ENCODE data around the gene SLC10A6.

Gene SLC10A6

DNA sequence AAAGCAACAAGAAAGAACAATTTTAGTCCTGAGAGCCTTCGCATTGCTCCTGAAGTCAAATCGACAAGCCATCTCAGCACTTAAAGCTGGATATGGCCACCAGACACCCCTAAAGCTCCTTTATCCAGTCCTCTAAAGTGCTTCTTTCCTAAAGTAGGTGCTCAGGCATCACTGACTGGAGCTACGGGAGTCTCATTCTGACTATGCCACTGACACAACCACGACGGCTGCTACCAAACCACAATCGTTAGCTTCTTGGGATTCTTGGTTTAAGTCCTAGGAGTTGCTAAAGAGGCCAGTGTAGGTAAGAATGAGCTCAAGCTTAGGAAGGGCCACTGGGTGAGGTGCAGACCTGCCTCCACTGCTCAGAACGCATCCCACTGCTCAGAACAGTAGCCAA is 1.0 kb downstream of the SLC10A6 start:
- no peak for DNase-seq (ENCODE audit: low read depth in 2 of 2)

- DNase-seq (ENCODE audit: low read depth in 2 of 2) = no peak
These were observed 1.6 kb downstream of the SLC10A6 start for GRCh38 chr4:86847571-86847970.

GRCh38 chr4:86846921-86847320 is 2.3 kb downstream of the SLC10A6 start:
- DNase-seq (ENCODE audit: low read depth in 2 of 2) = peak in 1 of 2 experiments; percentile 28

- no peak for DNase-seq (ENCODE audit: low read depth in 2 of 2)
These were observed 3.6 kb downstream of the SLC10A6 start for GRCh38 chr4:86845593-86845992.

- DNase-seq (ENCODE audit: low read depth in 2 of 2) = no peak
These were observed 7.9 kb downstream of the SLC10A6 start for GRCh38 chr4:86841309-86841708.

DNA sequence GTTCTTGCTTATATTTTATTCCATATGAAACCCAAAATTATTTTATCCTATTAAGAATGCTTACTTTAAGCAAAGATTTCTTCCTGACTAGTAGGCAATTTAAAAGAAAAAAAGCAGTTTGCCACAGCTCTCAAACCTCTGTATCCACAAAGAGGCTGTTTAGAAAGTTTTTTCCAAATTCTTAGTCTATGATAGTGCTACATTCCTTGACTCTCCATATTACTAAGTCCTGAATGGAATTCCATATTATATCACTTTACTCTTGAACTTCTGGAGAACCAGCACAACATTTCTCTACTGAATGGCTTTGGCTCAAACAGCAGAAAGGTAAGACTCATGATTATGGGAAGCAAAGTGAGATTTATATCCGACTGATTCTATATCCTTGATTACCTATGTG is 8.3 kb downstream of the SLC10A6 start:
- no peak for DNase-seq (ENCODE audit: low read depth in 2 of 2)

DNA sequence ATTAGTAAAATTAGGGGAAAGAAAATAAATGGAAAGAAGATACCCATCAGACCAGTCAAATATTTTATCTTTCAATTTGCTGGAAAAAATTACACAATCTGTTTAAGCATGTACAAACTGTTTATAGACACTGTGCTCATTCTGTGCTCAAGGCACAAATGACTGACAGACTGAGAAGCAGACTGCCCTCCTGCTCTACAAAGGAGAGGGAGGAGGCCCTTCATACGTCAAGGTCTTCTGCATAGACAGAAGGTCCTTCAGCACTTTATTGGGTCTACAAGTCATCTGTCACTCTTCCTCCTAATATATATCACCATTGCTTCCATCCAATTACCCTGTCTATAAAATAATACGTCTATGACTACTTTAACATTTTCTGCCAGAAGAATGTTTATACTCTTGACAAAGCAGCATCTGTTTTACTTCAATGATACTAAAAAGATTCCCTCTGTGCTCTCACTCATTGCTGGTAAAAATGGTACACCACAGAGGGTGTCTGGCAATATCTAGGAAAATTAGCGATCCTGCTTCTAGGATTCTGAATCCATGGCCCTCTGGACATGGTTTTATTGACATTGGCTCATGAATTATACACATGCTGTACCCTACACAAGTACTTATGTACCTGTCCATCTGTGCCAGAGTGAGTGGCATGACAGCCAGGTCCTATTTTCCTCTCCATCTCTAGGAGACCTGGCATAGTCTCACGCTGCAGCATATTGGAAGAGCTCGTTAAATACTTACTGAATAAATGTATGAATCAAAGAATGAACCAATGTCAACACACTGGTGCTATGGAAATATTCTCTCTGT is 11.3 kb downstream of the SLC10A6 start:
- no peak for DNase-seq (ENCODE audit: low read depth in 2 of 2)

- no peak for DNase-seq (ENCODE audit: low read depth in 2 of 2)
These were observed 13.5 kb downstream of the SLC10A6 start for GRCh38 chr4:86835677-86836076.

DNA sequence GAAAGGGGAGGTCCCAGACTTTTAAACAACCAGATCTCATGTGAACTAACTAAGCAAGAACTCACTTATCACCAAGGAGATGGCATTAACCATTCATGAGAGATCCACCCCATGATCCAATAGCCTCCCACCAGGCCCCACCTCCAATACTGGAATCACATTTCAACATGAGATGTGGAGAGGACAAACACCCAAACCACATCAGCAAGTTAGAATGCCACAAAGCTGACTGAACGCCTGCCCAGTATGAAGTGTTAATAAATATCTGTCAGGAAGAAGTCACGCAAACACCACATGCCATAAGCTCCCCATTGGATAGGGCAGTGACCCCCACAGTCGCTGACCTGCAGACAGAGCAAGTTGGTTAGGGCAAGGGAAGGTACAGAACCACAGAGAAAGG is 14.3 kb downstream of the SLC10A6 start:
- peak in 1 of 2 experiments; percentile 54 for DNase-seq (ENCODE audit: low read depth in 2 of 2)

DNA sequence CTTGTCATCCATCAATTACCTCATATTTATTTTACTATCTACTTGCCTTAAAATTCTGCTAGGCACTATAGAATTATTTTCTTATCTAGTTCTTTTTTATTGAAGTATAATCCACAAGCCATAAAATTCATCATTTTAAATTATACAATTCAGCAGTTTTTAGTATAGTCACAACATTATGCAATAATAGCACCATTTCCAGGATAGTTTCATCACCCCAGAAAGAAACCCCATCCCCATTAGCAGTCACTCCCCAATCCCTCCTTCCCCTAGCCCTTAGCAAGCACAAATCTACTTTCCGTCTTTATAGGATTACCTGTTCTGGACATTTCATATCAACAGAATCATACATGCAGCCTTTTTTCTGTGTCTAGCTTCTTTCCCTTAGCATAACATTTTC is 15.6 kb downstream of the SLC10A6 start:
- DNase-seq (ENCODE audit: low read depth in 2 of 2) = no peak

GRCh38 chr4:86831262-86832130 is 17.7 kb downstream of the SLC10A6 start:
- peak; percentile 70 to 72 for DNase-seq (ENCODE audit: low read depth in 2 of 2)

DNA sequence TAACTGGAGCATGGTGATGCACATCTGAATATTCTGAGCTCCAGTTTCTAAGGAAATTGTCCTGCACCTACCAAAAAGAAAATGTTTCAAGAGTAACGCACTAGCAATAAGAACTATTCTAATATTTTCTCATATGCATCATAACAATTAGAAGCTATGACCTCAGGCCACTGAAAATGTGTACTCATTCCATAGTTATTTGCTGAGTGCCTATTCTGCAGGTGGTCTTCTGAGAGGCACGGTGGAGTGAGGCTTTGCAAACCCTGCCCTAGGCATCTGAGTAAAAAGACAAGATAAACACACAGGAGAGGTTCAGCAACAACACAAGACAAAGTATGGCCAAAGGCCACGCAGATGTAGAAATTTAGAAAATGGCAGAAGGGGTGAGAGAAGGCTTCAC is 23.7 kb downstream of the SLC10A6 start:
- DNase-seq (ENCODE audit: low read depth in 2 of 2) = no peak

- no peak for DNase-seq (ENCODE audit: low read depth in 2 of 2)
These were observed 27.0 kb downstream of the SLC10A6 start for GRCh38 chr4:86822136-86822535.

DNA sequence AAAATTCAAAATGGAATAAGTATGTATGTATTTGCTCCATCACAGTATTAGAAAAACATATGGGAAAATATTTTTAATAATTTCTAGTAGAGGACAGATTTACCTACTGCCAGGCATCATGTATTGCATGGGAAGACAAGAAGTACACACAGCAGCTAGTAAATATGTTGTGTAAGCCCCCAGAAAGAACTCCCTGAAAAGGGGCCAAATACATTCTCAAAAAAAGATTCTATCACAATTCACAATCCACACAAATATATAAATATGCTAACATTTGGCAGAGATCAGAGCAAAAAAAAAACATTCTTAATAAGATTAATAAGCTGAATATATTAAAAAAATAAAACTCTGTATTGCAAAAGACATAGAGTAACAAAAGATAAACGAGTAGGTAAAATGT is 28.0 kb downstream of the SLC10A6 start:
- no peak for DNase-seq (ENCODE audit: low read depth in 2 of 2)

- DNase-seq (ENCODE audit: low read depth in 2 of 2) = no peak
These were observed 29.6 kb downstream of the SLC10A6 start for GRCh38 chr4:86819561-86819960.

- no peak for DNase-seq (ENCODE audit: low read depth in 2 of 2)
These were observed 30.3 kb downstream of the SLC10A6 start for GRCh38 chr4:86818841-86819240.

DNA sequence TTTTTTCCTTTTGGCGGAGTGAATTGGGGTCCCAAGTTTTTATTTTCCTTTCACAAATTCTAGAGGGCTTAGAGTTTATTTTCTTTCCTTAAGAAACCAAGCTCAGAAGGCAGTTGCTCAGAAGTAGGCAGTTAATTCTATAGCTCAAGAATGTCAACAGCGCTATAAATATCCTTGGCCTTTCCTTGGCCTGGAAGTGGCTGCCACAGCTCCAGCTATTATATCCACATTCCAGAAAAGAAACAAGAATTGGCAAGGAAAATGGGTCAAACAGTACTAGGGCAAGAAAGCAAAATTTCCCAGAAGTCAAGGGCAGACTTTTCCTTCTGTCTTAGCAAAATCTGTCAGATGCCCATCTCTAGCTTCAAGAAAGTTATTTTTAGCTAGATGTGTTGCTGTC is 31.0 kb downstream of the SLC10A6 start:
- peak in 1 of 2 experiments; percentile 49 for DNase-seq (ENCODE audit: low read depth in 2 of 2)

DNA sequence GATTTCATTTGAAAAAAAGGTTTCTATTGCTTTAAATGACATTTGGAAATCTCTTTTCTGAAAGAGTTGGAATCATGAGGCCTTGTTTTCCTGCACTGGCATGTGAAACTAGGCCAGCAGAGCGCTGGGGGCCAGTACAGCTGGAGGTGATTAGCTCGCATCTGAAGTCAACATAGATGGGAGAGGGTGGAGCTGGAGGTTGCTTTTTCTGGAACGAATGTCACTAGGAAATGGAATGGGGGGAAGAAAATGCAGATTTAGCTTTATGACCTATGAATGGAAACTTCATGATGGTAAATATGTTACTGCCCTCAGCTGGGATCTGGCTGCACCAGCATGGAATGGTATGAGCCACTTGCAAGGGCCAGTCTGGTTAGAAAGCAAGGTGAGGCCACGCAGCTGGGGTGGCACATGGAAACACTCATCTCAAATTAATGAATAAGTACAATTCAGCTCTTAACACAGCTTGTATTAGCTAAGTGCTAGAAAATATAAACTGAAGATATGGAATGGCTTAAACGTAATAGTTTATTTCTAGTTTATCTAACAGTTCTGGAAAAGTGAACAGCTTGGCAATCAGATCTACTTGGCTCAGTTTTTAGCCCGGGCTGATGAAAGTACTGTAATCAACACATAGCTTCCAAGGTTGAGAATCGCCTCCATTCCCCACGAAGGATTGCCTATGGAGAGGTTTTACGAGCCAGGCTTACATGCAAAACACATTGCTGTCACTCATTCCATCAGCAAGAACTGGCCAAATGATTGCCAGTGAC is 32.5 kb downstream of the SLC10A6 start:
- peak; percentile 72 for DNase-seq (ENCODE audit: low read depth in 2 of 2)

GRCh38 chr4:86815653-86816052 is 33.5 kb downstream of the SLC10A6 start:
- no peak for DNase-seq (ENCODE audit: low read depth in 2 of 2)

- DNase-seq (ENCODE audit: low read depth in 2 of 2) = no peak
These were observed 38.3 kb downstream of the SLC10A6 start for GRCh38 chr4:86810847-86811246.

DNA sequence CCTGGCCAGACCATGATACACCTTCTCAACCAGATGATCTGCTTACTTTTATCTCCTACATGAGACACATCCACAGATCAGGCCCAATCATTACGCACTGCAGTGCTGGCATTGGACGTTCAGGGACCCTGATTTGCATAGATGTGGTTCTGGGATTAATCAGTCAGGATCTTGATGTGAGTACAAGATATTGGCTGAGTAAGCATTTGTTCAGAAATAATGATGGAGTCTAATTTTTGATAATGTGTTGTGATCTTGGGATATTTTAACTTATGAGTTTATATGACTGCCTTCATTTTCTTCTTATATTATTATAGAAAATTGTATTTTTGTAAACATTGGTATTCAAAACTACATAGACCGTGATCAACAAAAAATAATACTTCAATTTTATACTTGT is 39.4 kb downstream of the SLC10A6 start:
- no peak for DNase-seq (ENCODE audit: low read depth in 2 of 2)

GRCh38 chr4:86791126-86791525 is 58.1 kb downstream of the SLC10A6 start:
- DNase-seq (ENCODE audit: low read depth in 2 of 2) = no peak

All from fibroblast of skin of left quadriceps (primary cell).